MM.1S (cell line): ENCODE data around the gene MAPK8IP2.

Experiments used
- CTCF ChIP-seq: fragments of 300-600 bp; sonication (generic); IDR thresholded peaks from 2 replicates; pipeline ENCODE4 v1.5.1; 2016; ENCODE audit warnings: antibody characterized with exemption, low read length, mixed read lengths
- EZH2 ChIP-seq: fragments of 300-600 bp; sonication (generic); optimal IDR thresholded peaks from 2 replicates; pipeline ENCODE3; 2017; ENCODE audit warnings: low read depth, mild to moderate bottlenecking, antibody characterized with exemption, low read length, mixed read lengths

GRCh38 chr22:50585238-50585637 lies 15.4 kb upstream of the MAPK8IP2 start:
- TF ChIP-seq EZH2 (no peak), CTCF (no peak)
